H1 (cell line): ENCODE measurements around the gene TSPAN9.

Experiments
- CEBPB ChIP-seq: IDR thresholded peaks from 2 replicates; pipeline ENCODE4 v1.6.1; 2012; ENCODE audit warnings: low read depth, low read length
- CTCF ChIP-seq, 3 experiments: IDR thresholded peaks; 1 replicate in 2 of 3; 2 replicates in 1 of 3; pipeline versions ENCODE4 v1.5.1 to v1.6.1; 2011; ENCODE audit warnings: low read length in 3 of 3, mild to moderate bottlenecking in 3 of 3, inconsistent platforms in 2 of 3, low read depth in 1 of 3, moderate library complexity in 1 of 3; ENCODE audit not compliant: insufficient read depth in 1 of 3; ENCODE audit errors: control extremely low read depth in 1 of 3
- EZH2 ChIP-seq: fragments of 200-600 bp; sonication (generic); IDR thresholded peaks from 2 replicates; pipeline ENCODE4 v1.7.1; 2012; ENCODE audit warnings: low read depth, mild to moderate bottlenecking, moderate library complexity, low read length, inconsistent platforms; ENCODE audit not compliant: severe bottlenecking
- GABPA ChIP-seq: IDR thresholded peaks from 2 replicates; pipeline ENCODE4 v1.6.1; 2011; ENCODE audit warnings: mild to moderate bottlenecking, low read length, moderate library complexity, borderline replicate concordance; ENCODE audit not compliant: insufficient read depth
- GTF2F1 ChIP-seq: IDR thresholded peaks from 2 replicates; pipeline ENCODE4 v1.6.1; 2012; ENCODE audit warnings: low read depth, low read length, improper control_type of control experiment, borderline replicate concordance
- NANOG ChIP-seq: IDR thresholded peaks from 2 replicates; pipeline ENCODE4 v1.6.1; 2011; ENCODE audit warnings: low read length, low read depth, mild to moderate bottlenecking, inconsistent platforms; ENCODE audit not compliant: insufficient read depth, poor library complexity, severe bottlenecking
- POLR2A ChIP-seq, 2 experiments: IDR thresholded peaks; 1 replicate in 1 of 2; 2 replicates in 1 of 2; pipeline ENCODE4 v1.6.1; 2011; ENCODE audit warnings: low read depth in 2 of 2, low read length in 2 of 2, mild to moderate bottlenecking in 2 of 2; ENCODE audit errors: control extremely low read depth in 1 of 2
- POU5F1 ChIP-seq: IDR thresholded peaks from 2 replicates; pipeline ENCODE4 v1.6.1; 2011; ENCODE audit warnings: low read depth, mild to moderate bottlenecking, low read length, moderate library complexity
- TAF7 ChIP-seq: optimal IDR thresholded peaks from 2 replicates; pipeline ENCODE3; 2011; ENCODE audit warnings: low read depth, mild to moderate bottlenecking, inconsistent platforms, low read length, moderate library complexity, borderline replicate concordance

GRCh38 chr12:3049176-3049575, 28.0 kb upstream of the TSPAN9 start:
- no peak for TF ChIP-seq POU5F1
- TF ChIP-seq NANOG: no peak
- TF ChIP-seq POLR2A (IDR thresholded peaks at IDR 0.05; ENCODE audit: control extremely low read depth in 1 of 2, low read depth in 2 of 2, low read length in 2 of 2): no peak
- no peak for TF ChIP-seq GABPA
- no peak for TF ChIP-seq CEBPB
- no peak for TF ChIP-seq EZH2
- TF ChIP-seq TAF7: no peak
- TF ChIP-seq CTCF (IDR thresholded peaks at IDR 0.05; ENCODE audit: control extremely low read depth in 1 of 3, insufficient read depth in 1 of 3, low read depth in 1 of 3, low read length in 3 of 3): no peak
- TF ChIP-seq GTF2F1: no peak
